T-helper 2 cell treated with Interferon-gamma antibody and Interleukin-4, amounts not matched to agents 100 ng/mL and 5 ng/mL, for 36 hours (primary cell): ENCODE results near the gene GPC6. TPM values are rescaled to one million over a fixed set of nuclear protein-coding genes. Genes with fewer than 3 reads are reported as not detected.
"Not testable (repeated sequence)": the region's sequence is repeated elsewhere in the genome, so short reads cannot be mapped to it uniquely, and the experiment has no call there.

ENCODE experiments used
- intact Hi-C: fragments of 100-400 bp; cut with micrococcal nuclease; formaldehyde crosslinking; loops from one replicate; pipeline ENCODE4 v1.15.1; 2023
- total RNA-seq: library from RNA; stranded (reverse); gene quantifications from 2 replicates; pipeline ENCODE4 v1.2.3, GENCODE V29; 2022

Gene GPC6
- total RNA-seq, 1 donor from 2014 or later, result not detected

GRCh38 chr13:93422980-93423543 is 196.5 kb downstream of the GPC6 start:
- intact Hi-C loops, result no loop called here

GRCh38 chr13:93425411-93425810 is 198.8 kb downstream of the GPC6 start:
- intact Hi-C loops, result no loop called here

- intact Hi-C loops, result no loop called here
Observed at GRCh38 chr13:93430381-93430780, 203.8 kb downstream of the GPC6 start.

- intact Hi-C loops, result no loop called here
Observed at GRCh38 chr13:93435651-93436050, 209.0 kb downstream of the GPC6 start.

GRCh38 chr13:93437081-93437480 is 210.5 kb downstream of the GPC6 start:
- intact Hi-C loops, result no loop called here

- intact Hi-C loops, result no loop called here
Observed at GRCh38 chr13:93446238-93446637, 219.6 kb downstream of the GPC6 start.

GRCh38 chr13:93450191-93450621 is 223.6 kb downstream of the GPC6 start:
- intact Hi-C loops, result no loop called here

- intact Hi-C loops, result no loop called here
Observed at GRCh38 chr13:93450761-93451160, 224.2 kb downstream of the GPC6 start.

GRCh38 chr13:93454676-93455235 is 228.1 kb downstream of the GPC6 start:
- intact Hi-C loops, result not testable (repeated sequence)

GRCh38 chr13:93455861-93456260 is 229.3 kb downstream of the GPC6 start:
- intact Hi-C loops, result no loop called here

- intact Hi-C loops, result no loop called here
Observed at GRCh38 chr13:93460005-93460404, 233.4 kb downstream of the GPC6 start.

- intact Hi-C loops, result no loop called here
Observed at GRCh38 chr13:93462151-93462550, 235.5 kb downstream of the GPC6 start.

GRCh38 chr13:93466502-93467036 is 240.0 kb downstream of the GPC6 start:
- intact Hi-C loops, result no loop called here

- intact Hi-C loops, result no loop called here
Observed at GRCh38 chr13:93467175-93467574, 240.6 kb downstream of the GPC6 start.

GRCh38 chr13:93468433-93468832 is 241.8 kb downstream of the GPC6 start:
- intact Hi-C loops, result no loop called here

GRCh38 chr13:93472296-93472695 is 245.7 kb downstream of the GPC6 start:
- intact Hi-C loops, result no loop called here

GRCh38 chr13:93472814-93473296 is 246.2 kb downstream of the GPC6 start:
- intact Hi-C loops, result no loop called here

- intact Hi-C loops, result no loop called here
Observed at GRCh38 chr13:93473441-93474270, 247.0 kb downstream of the GPC6 start.

GRCh38 chr13:93476175-93476574 is 249.6 kb downstream of the GPC6 start:
- intact Hi-C loops, result no loop called here

GRCh38 chr13:93477238-93477637 is 250.6 kb downstream of the GPC6 start:
- intact Hi-C loops, result no loop called here

GRCh38 chr13:93480553-93481106 is 254.0 kb downstream of the GPC6 start:
- intact Hi-C loops, result no loop called here

GRCh38 chr13:93496117-93496516 is 269.5 kb downstream of the GPC6 start:
- intact Hi-C loops, result not testable (repeated sequence)
